ENCODE measurements around the gene ZNF275. TPM values are rescaled to one million over a fixed set of nuclear protein-coding genes. Genes with fewer than 3 reads are reported as not detected.
"Not testable (repeated sequence)": the region's sequence is repeated elsewhere in the genome, so short reads cannot be mapped to it uniquely, and the experiment has no call there.

The ZNF275 gene, protein sequence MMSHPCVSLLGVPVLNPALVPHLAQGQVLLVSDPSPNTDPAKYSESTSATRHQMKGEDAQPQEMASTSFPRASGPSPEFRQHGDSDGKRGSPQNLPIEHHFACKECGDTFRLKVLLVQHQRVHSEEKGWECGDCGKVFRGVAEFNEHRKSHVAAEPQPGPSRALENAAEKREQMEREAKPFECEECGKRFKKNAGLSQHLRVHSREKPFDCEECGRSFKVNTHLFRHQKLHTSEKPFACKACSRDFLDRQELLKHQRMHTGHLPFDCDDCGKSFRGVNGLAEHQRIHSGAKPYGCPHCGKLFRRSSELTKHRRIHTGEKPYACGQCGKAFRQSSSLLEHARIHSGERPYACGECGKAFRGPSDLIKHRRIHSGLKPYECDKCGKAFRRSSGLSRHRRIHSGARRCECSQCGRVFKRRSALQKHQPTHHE
- total RNA-seq, result 21.3 TPM
- long read RNA-seq, full-length matches to known transcripts, result 2 of 22 reads
- long read RNA-seq, partial matches to known transcripts, result 0 of 22 reads
- long read RNA-seq, other reads (novel, unspliced or antisense), result 20 of 22 reads

DNA sequence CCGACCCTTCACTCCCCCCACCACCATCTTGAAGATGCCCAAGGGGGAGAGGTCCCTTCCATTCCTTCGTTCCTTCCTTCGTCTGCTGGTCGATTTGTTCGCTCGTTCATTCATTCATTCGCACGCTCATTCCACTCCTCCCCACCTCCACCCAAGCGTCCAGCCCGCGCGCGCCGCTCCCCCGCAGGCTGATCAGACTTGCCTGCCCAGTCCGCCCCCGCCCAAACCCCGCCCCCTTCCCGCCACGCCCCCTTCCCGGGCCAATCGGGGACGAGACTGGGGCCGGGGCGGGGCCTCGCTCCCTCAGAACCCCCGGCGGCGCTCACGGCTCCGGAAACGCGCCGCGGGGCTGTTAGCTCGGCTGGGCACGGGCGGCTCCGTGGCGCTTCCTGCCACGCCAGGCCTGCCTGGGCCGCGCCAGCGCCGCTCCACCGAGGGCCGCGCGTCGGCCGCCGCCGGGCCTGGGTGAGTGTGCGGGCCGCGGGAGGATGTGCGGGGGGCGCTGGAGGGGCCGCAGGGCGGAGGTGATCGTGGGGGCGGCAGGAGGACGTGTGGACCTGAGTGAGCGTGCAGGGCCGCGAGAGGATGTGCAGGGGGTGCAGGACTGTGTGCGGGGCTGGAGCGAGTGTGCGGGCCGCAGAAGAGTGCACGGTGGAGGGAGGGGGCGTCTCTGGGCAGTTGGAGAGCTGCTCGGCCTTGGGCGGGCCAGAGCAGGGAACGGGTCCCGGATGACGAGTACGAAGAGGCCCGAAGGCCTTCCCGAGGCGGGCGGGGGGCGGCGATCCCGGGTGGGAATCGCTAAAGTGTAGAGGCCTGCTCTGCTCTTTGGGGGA lies at the start of gene ZNF275:
ZNF275 (plus strand) TSS at position 333 of the 833 bp plus-strand sequence. CDS start 2,527 bp downstream, outside the sequence.
- peak; percentile 93 for DNase-seq (ENCODE audit: low spot score)

DNA sequence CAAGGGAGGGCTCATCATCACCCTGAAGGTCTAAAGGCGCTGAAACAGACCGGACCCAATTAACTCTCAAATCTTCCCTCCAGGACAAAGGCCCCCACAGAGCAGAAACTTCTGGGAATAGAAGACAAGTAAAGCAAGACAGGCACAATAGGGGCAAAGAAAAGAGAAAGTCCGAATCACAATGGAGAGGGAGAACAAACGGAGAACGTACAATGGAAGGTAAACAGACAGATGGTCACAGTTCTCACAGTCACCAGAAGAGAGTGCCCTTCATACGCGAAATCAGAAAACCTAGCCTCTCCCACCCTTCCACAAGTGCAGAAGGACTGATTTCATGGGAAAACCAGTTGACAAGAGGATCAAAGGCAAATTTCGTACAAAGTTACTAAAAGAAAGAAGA lies 48.3 kb upstream of the ZNF275 start:
- not testable (repeated sequence) for DNase-seq (ENCODE audit: low spot score)

DNA sequence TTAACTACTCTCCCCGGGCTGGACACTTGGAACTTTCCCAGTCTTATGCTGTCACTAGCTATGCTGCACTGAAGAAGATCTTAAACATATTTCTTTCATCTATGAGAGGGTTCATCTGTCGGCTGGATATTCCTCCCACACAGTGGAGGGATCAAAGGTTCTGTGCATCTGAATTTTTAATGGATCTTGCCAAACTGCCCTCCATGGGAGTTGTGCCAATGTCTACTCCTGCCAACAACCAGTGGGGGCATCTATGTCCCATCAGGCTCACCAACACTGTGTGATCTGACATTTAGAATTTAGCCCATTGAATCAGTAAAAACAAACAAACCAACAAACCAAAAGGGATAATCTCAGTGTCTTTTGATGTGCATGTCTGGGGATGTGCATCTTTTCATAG lies 45.1 kb upstream of the ZNF275 start:
- not testable (repeated sequence) for DNase-seq (ENCODE audit: low spot score)

DNA sequence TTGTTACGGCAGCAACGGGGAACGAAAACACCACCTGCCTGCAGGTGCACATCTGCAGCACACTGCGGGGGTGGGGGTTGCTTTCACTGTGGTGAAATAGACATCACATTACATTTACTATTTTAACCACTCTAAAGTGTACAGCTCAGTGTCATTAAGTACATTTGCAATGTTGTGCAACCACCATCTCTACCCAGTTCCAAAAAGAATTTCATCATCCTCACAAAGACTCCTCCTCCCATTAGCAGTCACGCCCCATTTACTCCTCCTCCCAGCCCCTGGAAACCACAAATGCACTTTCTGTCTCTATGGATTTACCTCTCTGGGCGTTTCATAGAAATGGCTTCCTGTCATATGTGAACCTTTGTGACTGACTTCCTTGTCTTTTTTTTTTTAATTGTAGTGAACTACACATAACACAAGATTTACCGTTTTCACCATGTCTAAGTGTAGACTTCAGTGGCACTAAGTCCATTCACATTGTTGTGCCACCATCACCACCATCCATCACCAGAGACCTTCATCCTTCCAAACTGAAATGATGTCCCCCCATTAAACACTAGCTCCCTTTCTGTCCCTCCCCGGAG lies 40.4 kb upstream of the ZNF275 start:
- DNase-seq (ENCODE audit: low spot score), result peak; percentile 4

DNA sequence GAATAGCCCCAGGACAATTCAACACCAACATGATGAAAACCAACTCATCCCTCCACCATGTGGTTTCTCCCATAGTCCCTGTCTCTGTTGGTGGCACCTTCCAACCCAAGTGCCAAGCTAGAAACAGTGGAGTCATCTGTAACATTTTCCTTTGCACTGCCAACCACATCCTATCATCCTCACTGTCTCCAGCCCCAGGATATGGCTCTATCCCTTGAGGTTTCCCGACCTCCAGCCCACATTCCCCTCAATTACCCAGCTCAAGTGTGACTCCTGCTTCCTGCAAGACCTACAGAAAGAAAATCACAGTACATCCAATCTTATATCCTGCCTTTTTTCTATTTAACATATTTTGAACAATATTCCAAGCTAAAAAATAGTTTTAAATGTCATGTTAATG lies 36.6 kb upstream of the ZNF275 start:
- peak; percentile 51 for DNase-seq (ENCODE audit: low spot score)

DNA sequence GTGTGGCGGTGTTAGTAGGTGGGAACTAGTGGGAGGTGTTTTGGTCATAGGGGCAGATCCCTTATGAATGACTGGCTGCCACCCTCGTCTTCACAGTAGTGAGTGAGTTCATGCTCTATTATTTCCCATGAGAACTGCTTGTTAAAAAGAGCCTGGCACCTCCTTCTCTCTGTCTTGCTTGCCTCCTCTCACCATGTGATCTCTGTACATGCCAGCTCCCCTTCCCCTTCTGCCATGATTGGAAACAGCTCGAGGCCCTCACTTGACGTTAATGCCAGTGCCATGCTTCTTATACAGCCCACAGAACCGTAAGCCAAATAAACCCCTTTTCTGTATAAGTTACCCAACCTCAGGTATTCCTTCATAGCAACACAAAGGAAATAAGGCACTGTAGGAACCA lies 34.1 kb upstream of the ZNF275 start:
- DNase-seq (ENCODE audit: low spot score), result no peak

DNA sequence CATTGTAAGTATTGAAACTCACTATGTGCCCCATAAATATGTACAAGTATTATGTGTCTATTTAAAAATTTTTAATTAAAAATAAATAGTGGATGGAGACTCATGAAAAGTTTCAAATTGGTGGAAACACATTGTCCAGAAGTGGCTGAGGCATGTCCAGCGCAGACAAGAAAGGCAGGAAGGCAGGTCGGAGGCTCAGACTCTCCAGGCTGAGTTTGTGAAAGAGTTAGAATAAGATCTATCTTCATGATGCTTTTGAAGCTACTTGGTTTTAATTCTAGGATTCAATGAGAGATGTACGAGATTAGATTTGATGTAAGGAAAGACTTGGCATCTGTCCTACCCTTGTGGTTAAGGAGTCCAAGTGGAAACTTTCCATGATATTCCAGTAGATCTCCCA lies 32.2 kb upstream of the ZNF275 start:
- DNase-seq (ENCODE audit: low spot score), result peak; percentile 16

DNA sequence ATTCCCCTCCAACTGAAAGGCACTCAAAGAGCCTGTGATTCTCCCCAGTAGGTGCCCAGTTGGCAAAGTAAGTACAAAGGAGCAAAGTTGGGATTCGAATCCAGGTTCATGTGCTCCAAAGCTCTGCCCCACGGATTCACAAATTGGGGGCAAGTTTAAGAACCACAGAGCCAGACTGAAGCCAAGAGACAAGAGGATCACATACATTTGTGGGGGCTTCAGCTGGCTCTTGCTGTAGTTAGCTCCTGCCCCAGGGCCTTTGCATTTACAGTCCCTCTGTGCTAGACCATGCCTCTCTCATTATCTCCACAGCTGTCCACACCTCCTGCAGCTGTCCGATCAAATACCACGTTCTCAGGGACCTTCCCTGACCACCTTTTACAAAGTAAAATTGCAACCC lies 31.2 kb upstream of the ZNF275 start:
- DNase-seq (ENCODE audit: low spot score), result peak; percentile 9

DNA sequence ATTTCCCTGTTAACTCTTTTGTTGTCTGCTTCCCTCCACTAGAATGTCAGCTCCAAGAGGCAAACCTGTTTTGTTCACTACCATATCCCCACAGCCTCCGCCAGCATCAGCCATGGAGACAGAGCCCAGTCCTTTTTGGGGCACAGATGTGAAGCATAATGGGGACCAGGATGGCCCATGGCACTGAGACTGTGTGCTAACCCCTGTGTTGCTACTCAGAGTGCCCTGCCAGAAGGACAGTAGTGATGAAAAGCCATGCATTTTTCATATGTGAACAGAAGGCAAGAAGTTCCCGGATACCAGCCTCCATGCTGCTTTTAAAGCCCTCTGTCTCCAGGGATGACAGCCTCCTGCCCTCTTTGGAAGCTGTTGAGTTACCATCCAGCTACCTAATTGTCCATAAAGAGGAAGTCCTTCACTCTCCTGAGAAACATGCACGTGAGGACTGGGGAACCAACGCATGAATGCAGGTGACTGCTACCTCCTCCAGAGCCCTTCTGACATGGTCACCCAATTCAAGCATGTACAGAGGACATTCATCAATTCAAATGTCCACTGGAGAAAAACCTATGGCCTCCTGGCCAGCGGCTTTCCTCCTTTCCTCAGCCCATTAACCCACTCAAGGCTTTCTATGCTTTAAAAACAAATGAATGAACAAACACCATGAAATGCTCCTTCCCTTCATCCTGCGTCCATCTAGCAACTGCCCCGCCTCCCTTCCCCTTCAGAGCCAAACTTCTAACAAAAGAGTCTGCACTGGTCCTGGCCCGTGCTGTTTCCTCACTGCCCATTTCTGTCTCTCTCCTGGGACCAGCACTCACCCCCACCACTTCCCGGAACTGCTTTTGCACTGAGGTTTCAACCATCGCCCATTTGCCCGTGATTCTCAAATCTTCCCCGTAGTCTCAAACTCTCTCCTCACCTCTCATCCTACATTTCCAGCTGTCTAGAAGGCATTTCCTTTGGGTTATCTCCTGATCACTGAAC lies 30.4 kb upstream of the ZNF275 start:
- peak; percentile 49 for DNase-seq (ENCODE audit: low spot score)

DNA sequence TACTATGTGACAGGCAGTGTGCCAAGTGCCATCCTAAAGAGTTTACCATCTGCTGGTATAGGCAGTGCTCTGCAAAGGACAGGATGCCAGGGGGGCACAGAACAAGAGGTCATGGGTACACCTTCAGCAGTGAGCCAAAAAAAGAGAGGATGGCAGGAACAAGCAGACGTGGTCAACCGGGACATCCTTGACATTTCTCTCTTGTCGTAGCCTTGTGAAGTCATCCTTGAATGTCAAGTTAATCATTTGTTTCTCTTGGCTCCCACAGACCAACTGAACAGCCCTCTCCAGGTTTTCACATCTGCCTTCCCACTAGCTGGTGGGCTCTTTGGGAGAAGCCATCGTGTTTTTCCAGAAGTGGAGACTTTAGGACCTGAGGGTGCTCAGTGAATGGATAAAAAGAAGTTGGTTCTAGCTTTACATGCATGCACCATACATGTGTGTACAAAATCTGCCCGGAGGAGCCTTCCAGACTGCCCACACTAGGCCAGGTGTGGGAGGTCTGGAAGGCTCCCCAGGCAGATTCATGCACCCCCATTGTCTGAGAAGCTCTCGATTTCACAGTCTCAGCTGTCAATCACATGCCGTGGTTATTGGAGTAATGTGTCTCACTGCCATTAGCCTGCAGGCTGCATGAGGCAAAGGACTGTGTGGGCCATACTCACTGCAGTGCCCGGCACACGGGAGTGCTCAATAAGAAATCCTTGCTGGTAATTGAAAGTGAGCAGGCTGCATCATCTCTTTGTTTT lies 28.8 kb upstream of the ZNF275 start:
- DNase-seq (ENCODE audit: low spot score), result peak; percentile 45

DNA sequence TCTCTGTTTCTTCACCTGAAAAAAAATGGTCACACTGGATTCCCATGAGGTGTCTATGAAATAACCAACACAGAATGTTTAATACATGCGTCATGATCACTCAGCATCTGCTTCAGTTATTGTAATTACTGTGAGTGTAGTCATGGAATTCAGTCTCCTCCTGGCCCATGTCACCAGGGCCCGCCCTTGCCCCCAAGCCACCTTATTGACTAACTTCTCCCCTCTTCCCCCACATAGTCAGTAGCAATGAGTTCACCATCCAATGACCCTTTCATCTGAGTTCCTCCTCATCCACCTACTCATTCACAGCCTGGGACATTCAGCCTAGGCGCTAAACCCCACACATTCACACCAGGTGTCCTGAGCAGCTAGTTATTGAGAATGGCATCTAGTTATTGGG lies 28.0 kb upstream of the ZNF275 start:
- peak; percentile 33 for DNase-seq (ENCODE audit: low spot score)

DNA sequence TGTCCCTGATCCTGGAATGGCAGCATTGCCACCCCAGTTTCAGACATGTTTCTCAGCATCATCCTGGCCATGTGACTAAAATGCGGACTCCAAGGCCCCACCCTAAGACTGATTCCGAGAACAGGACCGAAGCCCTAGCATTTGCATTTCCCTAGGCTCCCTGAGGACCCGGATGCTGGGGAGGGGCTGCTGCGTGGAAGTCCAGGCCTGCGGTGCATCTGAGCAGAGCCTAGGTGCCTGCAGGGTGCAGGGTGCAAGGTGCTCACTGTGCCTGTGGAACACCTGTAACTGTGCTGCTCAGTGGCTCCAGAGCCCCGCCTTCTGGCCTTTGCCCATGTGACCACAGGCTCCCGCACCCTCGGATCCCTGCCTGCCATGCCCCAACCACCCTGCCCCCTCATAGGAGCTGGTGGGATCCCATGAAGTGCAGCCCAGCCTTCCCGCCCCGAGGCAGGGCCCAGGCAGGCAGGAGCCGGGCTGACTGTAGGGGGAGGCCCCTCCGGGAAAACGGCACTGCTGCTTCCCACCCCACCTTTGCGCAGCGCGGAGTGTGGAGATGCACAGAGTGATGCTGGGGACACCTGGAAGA lies 27.3 kb upstream of the ZNF275 start:
- no peak for DNase-seq (ENCODE audit: low spot score)

DNA sequence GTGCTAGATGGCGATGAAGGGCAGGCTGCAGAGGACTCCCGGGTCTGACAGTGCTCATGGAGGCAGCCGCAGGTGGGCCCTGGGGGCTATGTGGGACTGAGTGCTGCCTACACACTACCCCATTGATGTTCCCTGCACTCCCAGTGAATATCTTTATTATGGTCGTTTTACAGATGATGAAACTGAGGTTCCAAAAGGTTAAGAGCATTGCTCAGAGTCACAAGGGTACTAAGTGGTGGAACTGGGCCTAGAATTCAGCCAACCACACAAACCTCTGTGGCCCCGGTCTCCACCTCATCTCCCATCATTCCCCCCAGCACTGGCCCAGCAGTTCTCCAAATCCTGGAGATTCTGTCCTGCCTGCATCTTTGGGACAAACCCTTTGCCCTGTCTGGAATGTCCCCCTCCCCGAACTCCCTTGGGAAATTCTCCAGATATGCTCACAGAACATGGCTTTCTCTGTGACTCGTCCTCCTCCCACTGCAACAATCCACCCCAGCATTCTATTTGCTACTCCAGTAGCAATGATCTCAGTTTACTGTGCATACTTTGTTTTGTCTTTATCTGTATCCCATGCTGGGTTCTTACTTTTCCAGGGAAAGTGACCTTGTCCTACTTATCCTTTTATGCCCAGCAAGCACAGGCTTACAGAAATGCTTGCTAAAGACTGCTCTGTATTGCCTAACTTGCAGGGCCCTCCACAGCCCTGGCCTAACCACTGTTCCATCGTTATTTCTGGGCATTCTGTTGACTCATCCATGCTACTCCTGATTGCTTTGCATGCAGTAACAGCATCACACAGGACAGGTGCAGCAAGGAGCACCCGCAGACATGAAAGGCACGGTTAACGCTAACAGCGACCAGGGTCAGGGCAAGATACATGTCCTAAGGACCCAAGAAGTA lies 26.4 kb upstream of the ZNF275 start:
- no peak for DNase-seq (ENCODE audit: low spot score)

DNA sequence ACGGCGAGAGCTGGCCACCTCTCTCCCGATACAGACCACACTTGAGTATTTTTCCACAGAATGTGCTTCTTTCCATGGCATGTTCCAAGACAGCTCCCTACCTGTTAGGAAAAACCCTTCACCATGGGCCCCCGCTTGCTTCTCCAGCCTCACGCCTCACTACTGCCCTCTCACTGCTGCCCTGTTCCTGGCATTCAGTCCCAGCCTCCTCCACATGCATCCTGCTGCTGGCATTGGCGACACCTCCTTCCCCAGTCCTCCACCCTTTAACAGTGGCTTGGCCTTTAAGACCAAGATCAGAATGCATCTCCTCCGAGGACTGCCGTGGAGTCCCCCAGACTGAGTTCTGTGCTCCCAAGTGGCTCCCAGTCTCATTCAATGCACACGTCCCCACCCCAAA lies 23.1 kb upstream of the ZNF275 start:
- DNase-seq (ENCODE audit: low spot score), result no peak

DNA sequence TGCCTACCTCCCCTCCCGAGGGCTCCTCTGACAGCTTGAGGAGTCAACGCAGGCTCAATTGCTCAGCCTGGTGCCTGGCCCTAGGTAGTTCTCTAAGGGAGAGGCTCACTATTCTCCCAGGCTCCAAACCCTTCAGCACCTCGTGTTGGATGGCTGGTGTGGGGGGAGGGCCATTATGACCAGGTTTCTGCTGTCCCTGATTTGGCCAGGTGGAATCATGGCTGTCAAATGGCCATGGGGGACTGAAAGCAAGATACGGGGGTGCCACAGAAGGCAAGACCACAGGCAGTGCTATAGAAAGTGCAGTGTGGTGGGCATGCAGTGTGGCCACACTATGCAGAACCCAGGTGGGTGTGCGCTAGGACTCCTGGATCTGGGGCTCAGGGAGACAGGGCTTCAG lies 21.9 kb upstream of the ZNF275 start:
- no peak for DNase-seq (ENCODE audit: low spot score)

DNA sequence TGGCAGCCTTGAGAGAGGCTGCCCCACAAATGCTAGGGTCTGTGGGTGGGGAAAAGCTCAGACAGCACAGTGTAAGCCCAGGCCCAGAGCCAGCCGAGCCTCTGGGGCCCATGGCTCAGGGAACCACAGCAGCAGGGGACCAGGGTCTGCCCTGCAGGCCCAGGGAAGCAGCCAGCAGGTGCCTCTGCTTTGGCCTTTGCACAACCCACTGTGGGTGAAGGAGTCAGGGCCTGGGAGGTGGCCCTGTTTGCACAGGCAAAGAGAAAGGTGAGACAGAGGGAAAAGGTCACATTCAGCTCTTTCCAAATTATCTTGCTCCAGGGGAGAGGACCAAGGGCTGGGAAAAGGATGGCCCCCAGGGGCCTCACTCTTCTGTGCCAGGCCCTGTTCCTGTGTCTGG lies 21.1 kb upstream of the ZNF275 start:
- DNase-seq (ENCODE audit: low spot score), result no peak

DNA sequence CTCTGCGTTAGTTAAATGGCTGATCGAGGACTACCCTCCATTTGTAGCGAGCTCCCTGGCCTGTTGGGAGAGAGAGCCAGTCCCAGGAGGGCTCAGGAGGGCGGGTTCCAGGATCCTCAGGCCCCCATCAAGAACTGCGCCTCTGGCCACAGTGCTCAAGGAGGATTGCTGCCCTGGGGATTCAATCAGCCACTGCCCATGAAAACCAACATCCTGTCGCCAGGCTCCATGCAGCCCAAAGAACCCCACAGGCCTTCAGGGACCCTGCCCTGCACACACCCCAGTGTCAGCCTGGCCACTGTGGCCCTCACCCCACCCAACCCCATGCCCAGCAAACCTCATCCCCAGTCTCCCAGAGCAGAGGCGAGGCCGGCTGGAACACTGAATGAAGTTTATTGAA lies 16.6 kb upstream of the ZNF275 start:
- DNase-seq (ENCODE audit: low spot score), result no peak

DNA sequence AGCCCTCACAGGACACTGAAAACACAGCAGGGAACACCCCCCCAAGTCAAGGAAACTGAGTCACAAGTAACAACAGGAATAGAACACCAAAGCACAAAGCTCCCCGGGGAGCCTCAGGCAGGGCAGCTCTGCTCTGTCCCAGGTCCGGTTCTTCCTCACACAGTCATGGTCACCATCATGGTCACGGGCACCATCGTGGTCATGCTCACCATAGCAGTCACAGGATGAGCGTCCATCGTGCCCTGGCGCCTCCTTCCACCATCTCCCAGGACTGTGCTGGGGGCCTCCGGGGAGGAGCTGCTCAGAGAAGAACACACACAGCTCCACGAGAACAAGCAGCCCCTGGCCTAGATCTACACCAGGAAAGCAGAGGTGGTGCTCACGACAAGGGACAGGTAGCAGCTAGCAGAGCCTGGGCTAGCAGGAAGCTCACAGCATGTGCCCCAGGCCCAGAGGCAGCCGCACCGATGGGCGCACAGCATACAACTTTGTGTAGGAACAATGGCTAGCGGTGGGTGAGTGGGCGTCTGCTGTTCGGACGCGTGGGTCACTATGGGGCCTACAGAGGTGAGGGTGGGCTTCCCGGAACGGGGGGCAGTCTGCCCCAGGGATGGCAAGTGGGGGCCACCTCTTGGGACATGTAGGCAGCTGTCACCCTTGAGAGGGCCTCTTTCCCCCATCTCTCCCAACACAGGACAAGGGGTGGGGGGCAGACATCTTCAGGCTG lies 15.8 kb upstream of the ZNF275 start:
- no peak for DNase-seq (ENCODE audit: low spot score)
